ENCODE results near the gene PCDHAC2.

PCDHAC2 gene

DNA sequence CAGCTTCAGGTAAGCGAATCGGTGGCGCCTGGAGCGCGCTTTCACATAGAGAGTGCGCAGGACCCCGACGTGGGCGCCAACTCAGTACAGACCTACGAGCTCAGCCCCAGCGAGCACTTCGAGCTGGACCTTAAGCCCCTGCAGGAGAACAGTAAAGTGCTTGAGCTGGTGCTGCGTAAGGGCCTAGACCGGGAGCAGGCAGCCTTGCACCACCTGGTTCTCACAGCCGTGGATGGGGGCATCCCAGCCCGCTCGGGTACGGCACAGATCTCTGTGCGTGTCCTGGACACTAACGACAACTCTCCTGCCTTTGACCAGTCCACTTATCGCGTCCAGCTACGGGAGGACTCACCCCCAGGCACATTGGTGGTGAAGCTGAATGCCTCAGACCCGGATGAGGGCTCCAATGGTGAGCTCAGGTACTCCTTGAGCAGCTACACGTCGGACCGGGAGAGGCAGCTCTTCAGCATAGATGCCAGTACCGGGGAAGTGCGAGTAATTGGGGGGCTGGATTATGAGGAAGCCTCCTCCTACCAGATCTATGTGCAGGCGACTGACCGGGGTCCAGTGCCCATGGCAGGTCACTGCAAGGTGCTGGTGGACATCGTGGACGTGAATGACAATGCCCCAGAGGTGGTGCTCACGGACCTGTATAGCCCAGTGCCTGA, 1.1 kb downstream of the PCDHAC2 start:
- no peak for DNase-seq (ENCODE audit: extremely low read depth, low read depth)
- TF ChIP-seq CTCF (IDR thresholded peaks at IDR 0.05; ENCODE audit: low read depth, low read length, missing control alignments), result no peak
- H3K4me3 ChIP-seq (replicated peaks; ENCODE audit: low read depth, low read length), result no peak overlapping the region

GRCh38 chr5:140969880-140970279, 3.6 kb downstream of the PCDHAC2 start:
- H3K4me3 ChIP-seq (replicated peaks; ENCODE audit: low read depth, low read length), result no peak overlapping the region
- TF ChIP-seq CTCF (IDR thresholded peaks at IDR 0.05; ENCODE audit: low read depth, low read length, missing control alignments), result no peak
- DNase-seq (ENCODE audit: extremely low read depth, low read depth), result no peak

GRCh38 chr5:140973550-140973949, 7.3 kb downstream of the PCDHAC2 start:
- DNase-seq (ENCODE audit: extremely low read depth, low read depth), result no peak
- no peak for TF ChIP-seq CTCF (IDR thresholded peaks at IDR 0.05; ENCODE audit: low read depth, low read length, missing control alignments)

GRCh38 chr5:140977003-140977402, 10.7 kb downstream of the PCDHAC2 start:
- no peak for TF ChIP-seq CTCF (IDR thresholded peaks at IDR 0.05; ENCODE audit: low read depth, low read length, missing control alignments)
- H3K4me3 ChIP-seq (replicated peaks; ENCODE audit: low read depth, low read length), result no peak overlapping the region
- no peak for DNase-seq (ENCODE audit: extremely low read depth, low read depth)

More at GRCh38 chr5:140973550-140973949, 7.3 kb downstream of the PCDHAC2 start:
- no peak overlapping the region for H3K4me3 ChIP-seq (replicated peaks; ENCODE audit: low read depth, low read length)

- TF ChIP-seq CTCF (IDR thresholded peaks at IDR 0.05; ENCODE audit: low read depth, low read length, missing control alignments), result no peak
- H3K4me3 ChIP-seq (replicated peaks; ENCODE audit: low read depth, low read length), result no peak overlapping the region
- no peak for DNase-seq (ENCODE audit: extremely low read depth, low read depth)
Observed at GRCh38 chr5:140978260-140978659, 12.0 kb downstream of the PCDHAC2 start.

DNA sequence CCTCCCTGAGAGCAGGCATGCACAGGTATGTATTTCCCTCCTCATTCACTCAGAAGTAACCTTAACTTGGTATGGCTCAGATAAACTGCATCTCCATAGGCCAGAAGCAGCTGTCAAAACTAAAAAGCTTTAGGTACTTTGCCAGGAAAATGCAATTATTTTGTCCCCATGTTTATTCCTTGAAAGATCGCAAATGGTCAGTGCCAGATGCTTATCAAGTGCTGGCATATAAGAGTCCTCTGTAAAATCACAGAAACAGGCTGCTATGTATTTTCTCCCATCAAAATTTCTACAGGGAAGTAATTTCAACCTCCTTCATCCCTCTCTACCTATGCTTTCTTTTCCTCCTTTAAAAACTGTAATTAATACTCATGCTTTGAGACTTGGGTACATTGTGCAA, 12.7 kb downstream of the PCDHAC2 start:
- no peak for DNase-seq (ENCODE audit: extremely low read depth, low read depth)
- TF ChIP-seq CTCF (IDR thresholded peaks at IDR 0.05; ENCODE audit: low read depth, low read length, missing control alignments), result no peak
- no peak overlapping the region for H3K4me3 ChIP-seq (replicated peaks; ENCODE audit: low read depth, low read length)
